ENCODE results near the gene DGLUCY.

The DGLUCY gene

GRCh38 chr14:91269076-91269991 lies 155.5 kb downstream of the DGLUCY start:
- H3K4me3 ChIP-seq (ENCODE audit: low read depth, low read length) = no peak overlapping the region
- no peak for DNase-seq (ENCODE audit: low read depth)
- TF ChIP-seq CTCF (IDR thresholded peaks at IDR 0.05; ENCODE audit: low read depth, low read length, missing control alignments) = no peak

GRCh38 chr14:91270188-91270587 lies 156.3 kb downstream of the DGLUCY start:
- no peak for TF ChIP-seq CTCF (IDR thresholded peaks at IDR 0.05; ENCODE audit: low read depth, low read length, missing control alignments)
- H3K4me3 ChIP-seq (ENCODE audit: low read depth, low read length) = no peak overlapping the region
- DNase-seq (ENCODE audit: low read depth) = no peak

- DNase-seq (ENCODE audit: low read depth) = no peak
- TF ChIP-seq CTCF (IDR thresholded peaks at IDR 0.05; ENCODE audit: low read depth, low read length, missing control alignments) = no peak
- no peak overlapping the region for H3K4me3 ChIP-seq (ENCODE audit: low read depth, low read length)
These were observed 156.7 kb downstream of the DGLUCY start for GRCh38 chr14:91270619-91271018.

- no peak for TF ChIP-seq CTCF (IDR thresholded peaks at IDR 0.05; ENCODE audit: low read depth, low read length, missing control alignments)
- DNase-seq (ENCODE audit: low read depth) = no peak
- H3K4me3 ChIP-seq (ENCODE audit: low read depth, low read length) = no peak overlapping the region
These were observed 157.8 kb downstream of the DGLUCY start for GRCh38 chr14:91271639-91272038.

- no peak overlapping the region for H3K4me3 ChIP-seq (ENCODE audit: low read depth, low read length)
- no peak for DNase-seq (ENCODE audit: low read depth)
- TF ChIP-seq CTCF (IDR thresholded peaks at IDR 0.05; ENCODE audit: low read depth, low read length, missing control alignments) = no peak
These were observed 158.7 kb downstream of the DGLUCY start for GRCh38 chr14:91272341-91273272.

- no peak for DNase-seq (ENCODE audit: low read depth)
- H3K4me3 ChIP-seq (ENCODE audit: low read depth, low read length) = no peak overlapping the region
- no peak for TF ChIP-seq CTCF (IDR thresholded peaks at IDR 0.05; ENCODE audit: low read depth, low read length, missing control alignments)
These were observed 159.5 kb downstream of the DGLUCY start for GRCh38 chr14:91273273-91273884.
